Measurements from ENCODE around the gene ADRA2B.

ADRA2B gene

GRCh38 chr2:96111257-96111640 is 5.1 kb downstream of the ADRA2B start:
- H3K27ac ChIP-seq (ENCODE audit: low read depth, low read length, poor library complexity, severe bottlenecking), result no peak overlapping the region
- no peaks in the 10 kb centered on the region for H3K27me3 ChIP-seq (ENCODE audit: insufficient read depth, low read length)
- H2AFZ ChIP-seq (ENCODE audit: low read length), result no peak overlapping the region
- no peaks in the 10 kb centered on the region for H3K36me3 ChIP-seq (ENCODE audit: insufficient read depth, low read length)
- no peak overlapping the region for H3K9ac ChIP-seq (ENCODE audit: low read length)
- no peaks in the 10 kb centered on the region for H3F3A ChIP-seq (ENCODE audit: insufficient read depth, low read length)
- H3K79me2 ChIP-seq (ENCODE audit: insufficient read depth, low read length), result no peaks in the 10 kb centered on the region
- no peaks in the 10 kb centered on the region for H3K9me3 ChIP-seq (ENCODE audit: low read length)
- no peaks in the 10 kb centered on the region for H4K20me1 ChIP-seq (ENCODE audit: insufficient read depth, low read length)
- no peak overlapping the region for H3K4me3 ChIP-seq (ENCODE audit: low read depth, low read length, poor library complexity, severe bottlenecking)
- no peak for TF ChIP-seq CTCF (IDR thresholded peaks at IDR 0.05; ENCODE audit: low read length)
- no peak overlapping the region for H3K4me2 ChIP-seq (ENCODE audit: low read length)
- H3K9me2 ChIP-seq (ENCODE audit: low read depth, low read length), result no peaks in the 10 kb centered on the region
- no peaks in the 10 kb centered on the region for H3K4me1 ChIP-seq (ENCODE audit: insufficient read depth, low read length, severe bottlenecking)

GRCh38 chr2:96110621-96111256 is 5.6 kb downstream of the ADRA2B start:
- TF ChIP-seq EZH2 (IDR thresholded peaks at IDR 0.05; ENCODE audit: borderline replicate concordance, low read length) (no peak), CTCF (IDR thresholded peaks at IDR 0.05; ENCODE audit: low read length) (no peak)
- H3K9ac ChIP-seq (ENCODE audit: low read length), result no peak overlapping the region
- no peaks in the 10 kb centered on the region for H3K79me2 ChIP-seq (ENCODE audit: insufficient read depth, low read length)
- H3K4me1 ChIP-seq (ENCODE audit: insufficient read depth, low read length, severe bottlenecking), result no peaks in the 10 kb centered on the region
- H2AFZ ChIP-seq (ENCODE audit: low read length), result no peak overlapping the region
- H3K4me2 ChIP-seq (ENCODE audit: low read length), result no peak overlapping the region
- peaks cover 2% of the 10 kb centered on the region; the same call in 1 of the 2 replicates for H3K27me3 ChIP-seq (ENCODE audit: insufficient read depth, low read length)
- no peaks in the 10 kb centered on the region for H3F3A ChIP-seq (ENCODE audit: insufficient read depth, low read length)
- H3K9me2 ChIP-seq (ENCODE audit: low read depth, low read length), result no peaks in the 10 kb centered on the region
- no peaks in the 10 kb centered on the region for H4K20me1 ChIP-seq (ENCODE audit: insufficient read depth, low read length)
- H3K36me3 ChIP-seq (ENCODE audit: insufficient read depth, low read length), result no peaks in the 10 kb centered on the region
- no peak overlapping the region for H3K4me3 ChIP-seq (ENCODE audit: low read depth, low read length, poor library complexity, severe bottlenecking)
- H3K9me3 ChIP-seq (ENCODE audit: low read length), result no peaks in the 10 kb centered on the region
- H3K27ac ChIP-seq (ENCODE audit: low read depth, low read length, poor library complexity, severe bottlenecking), result no peak overlapping the region

GRCh38 chr2:96109931-96110511 is 6.3 kb downstream of the ADRA2B start:
- H3K9ac ChIP-seq (ENCODE audit: low read length), result no peak overlapping the region
- no peaks in the 10 kb centered on the region; the same call in 1 of the 2 replicates for H3K36me3 ChIP-seq (ENCODE audit: insufficient read depth, low read length)
- H3K4me2 ChIP-seq (ENCODE audit: low read length), result no peak overlapping the region
- H3K4me3 ChIP-seq (ENCODE audit: low read depth, low read length, poor library complexity, severe bottlenecking), result no peak overlapping the region
- H3K9me2 ChIP-seq (ENCODE audit: low read depth, low read length), result no peaks in the 10 kb centered on the region
- TF ChIP-seq EZH2 (IDR thresholded peaks at IDR 0.05; ENCODE audit: borderline replicate concordance, low read length) (no peak), CTCF (IDR thresholded peaks at IDR 0.05; ENCODE audit: low read length) (no peak)
- H3F3A ChIP-seq (ENCODE audit: insufficient read depth, low read length), result no peaks in the 10 kb centered on the region
- H2AFZ ChIP-seq (ENCODE audit: low read length), result no peak overlapping the region
- peaks cover 5% of the 10 kb centered on the region; the same call in 1 of the 2 replicates for H3K9me3 ChIP-seq (ENCODE audit: low read length)
- no peaks in the 10 kb centered on the region for H3K4me1 ChIP-seq (ENCODE audit: insufficient read depth, low read length, severe bottlenecking)
- no peak overlapping the region for H3K27ac ChIP-seq (ENCODE audit: low read depth, low read length, poor library complexity, severe bottlenecking)
- no peaks in the 10 kb centered on the region for H3K79me2 ChIP-seq (ENCODE audit: insufficient read depth, low read length)
- no peaks in the 10 kb centered on the region for H4K20me1 ChIP-seq (ENCODE audit: insufficient read depth, low read length)
- H3K27me3 ChIP-seq (ENCODE audit: insufficient read depth, low read length), result peaks cover 9% of the 10 kb centered on the region; the same call in 1 of the 2 replicates

Measured in OCI-LY1 (cell line).